Small intestine (tissue), 7 donors: ENCODE data around the gene EFTUD2. TPM values are rescaled to one million over a fixed set of nuclear protein-coding genes. Genes with fewer than 3 reads are reported as not detected.

Experiments used
- DNase-seq, 2 donors: peaks; one replicate each; pipeline versions ENCODE4 v3.0.0 to v3.0.0-alpha.2; 2013
- FAIRE-seq: peaks from 2 replicates; lab custom pipeline; 2012; peaks lifted over from hg19 to GRCh38; lab: Jason Lieb, UNC
- H3K27ac ChIP-seq, 3 donors: one replicate each; pipeline ENCODE4 v1.5.1; 2013; ENCODE audit warnings: low read length in 2 of 3, mild to moderate bottlenecking in 2 of 3, control low read depth in 1 of 3, inconsistent platforms in 1 of 3, low read depth in 1 of 3, moderate library complexity in 1 of 3
- H3K27me3 ChIP-seq, 3 donors: one replicate each; pipeline ENCODE4 v1.6.1; 2013; ENCODE audit warnings: low read length in 3 of 3, inconsistent platforms in 1 of 3; ENCODE audit not compliant: control insufficient read depth in 3 of 3, insufficient read depth in 3 of 3
- H3K36me3 ChIP-seq, 3 donors: one replicate each; pipeline ENCODE4 v1.6.1; 2013; ENCODE audit warnings: low read length in 3 of 3, inconsistent platforms in 1 of 3, low read depth in 1 of 3, mild to moderate bottlenecking in 1 of 3, moderate library complexity in 1 of 3; ENCODE audit not compliant: control insufficient read depth in 3 of 3, insufficient read depth in 2 of 3
- H3K4me1 ChIP-seq, 3 donors: one replicate each; pipeline ENCODE4 v1.6.1; 2013; ENCODE audit warnings: low read length in 2 of 3, inconsistent platforms in 1 of 3, low read depth in 1 of 3, mild to moderate bottlenecking in 1 of 3, moderate library complexity in 1 of 3; ENCODE audit not compliant: control insufficient read depth in 3 of 3, insufficient read depth in 2 of 3
- H3K4me3 ChIP-seq, 3 donors: one replicate each; pipeline ENCODE4 v1.5.1; 2013; ENCODE audit warnings: low read length in 3 of 3, control low read depth in 1 of 3, inconsistent platforms in 1 of 3, low read depth in 1 of 3, mild to moderate bottlenecking in 1 of 3, moderate library complexity in 1 of 3
- H3K9me3 ChIP-seq, 2 donors: one replicate each; pipeline ENCODE4 v1.6.1; 2013; ENCODE audit warnings: low read depth in 1 of 2, low read length in 1 of 2; ENCODE audit not compliant: control insufficient read depth in 2 of 2, insufficient read depth in 1 of 2
- WGBS, 3 donors: extraction: QIAGEN DNeasy Blood & Tissue Kit; methylation state at CpG; one replicate each; pipeline ENCODE4 v1.1.7; 2013; 5-methylcytosine and 5-hydroxymethylcytosine counted together
- polyA plus RNA-seq, 4 donors: library from polyadenylated mRNA; stranded (reverse) in 3 of 4; unstranded in 1 of 4; fragments of 200-250 nt in 3 of 4; fragments of 120-200 nt in 1 of 4; gene quantifications; one replicate each; pipeline versions ENCODE4 v1.2.1 to v1.2.3, GENCODE V29; 2013
- donor health status: healthy with polysubstance abuse.
- donor health status: control.
- donor health status: control.
- donor health status: Bipolar disorder and iron deficiency.
- donor health status: healthy.

The EFTUD2 gene
- polyA plus RNA-seq, 4 donors, result 19.9 to 71.2 (median 33.8) TPM

DNA sequence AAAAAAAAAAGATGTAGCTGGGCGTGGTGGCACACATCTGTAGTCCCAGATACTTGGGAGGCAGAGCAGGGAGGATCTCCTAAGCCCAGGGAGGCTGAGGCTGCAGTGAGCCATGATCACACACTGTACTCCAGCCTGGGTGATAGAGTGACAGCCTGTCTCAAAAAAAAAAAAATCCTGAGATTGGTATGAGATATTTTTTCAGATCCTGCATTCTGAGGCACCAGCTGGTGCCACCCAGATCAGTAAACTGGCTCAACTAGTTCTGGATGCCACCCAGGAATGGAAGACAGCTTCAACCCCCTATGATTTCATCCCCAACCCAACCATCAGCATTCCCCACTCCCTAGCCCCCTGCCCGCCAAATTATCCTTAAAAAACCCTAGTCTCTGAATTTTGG lies 62.0 kb downstream of the EFTUD2 start:
- WGBS, 3 donors, result 50 to 73% (median 60%) methylated on average over 2 of the region's 2 CpGs
- H3K36me3 ChIP-seq, result no peaks in the 10 kb centered on the region
- H3K4me3 ChIP-seq, result no peak overlapping the region
- H3K4me1 ChIP-seq, result no peaks in the 10 kb centered on the region
- H3K9me3 ChIP-seq, result no peaks in the 10 kb centered on the region
- DNase-seq (no peak), FAIRE-seq (no peak)
- no peak overlapping the region for H3K27ac ChIP-seq
- H3K27me3 ChIP-seq, result peaks cover 0 to 8% (median 0%) of the 10 kb centered on the region in 3 donors

DNA sequence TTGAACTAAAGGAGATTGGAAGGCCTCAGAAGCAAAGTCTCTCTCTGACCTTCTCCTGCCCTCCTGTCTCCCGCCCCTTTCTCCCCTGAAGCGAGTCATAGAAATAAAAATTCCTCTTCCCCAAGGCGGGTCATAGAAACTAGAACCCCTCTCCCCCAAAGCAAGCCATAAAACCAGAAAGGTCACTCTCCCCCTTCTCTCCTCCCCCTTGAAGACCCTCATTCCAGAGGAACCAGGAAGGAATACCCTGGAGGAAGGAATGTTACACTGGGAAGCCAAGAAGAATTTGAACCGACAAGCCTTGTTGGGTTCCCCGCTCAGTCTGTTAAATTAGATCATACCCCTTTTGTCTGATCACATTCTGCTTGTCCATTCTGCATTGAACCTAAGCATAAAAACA lies 66.4 kb downstream of the EFTUD2 start:
- Histone ChIP-seq H3K4me1 (peaks cover 0 to 4% (median 0%) of the 10 kb centered on the region in 3 donors), H3K4me3 (no peak overlapping the region), H3K27ac (no peak overlapping the region), H3K27me3 (peaks cover 8 to 36% (median 12%) of the 10 kb centered on the region in 3 donors), H3K36me3 (no peaks in the 10 kb centered on the region), H3K9me3 (no peaks in the 10 kb centered on the region)
- WGBS, 3 donors, result 68 to 71% (median 68%) methylated on average over 5 of the region's 5 CpGs
- DNase-seq (no peak), FAIRE-seq (no peak)

DNA sequence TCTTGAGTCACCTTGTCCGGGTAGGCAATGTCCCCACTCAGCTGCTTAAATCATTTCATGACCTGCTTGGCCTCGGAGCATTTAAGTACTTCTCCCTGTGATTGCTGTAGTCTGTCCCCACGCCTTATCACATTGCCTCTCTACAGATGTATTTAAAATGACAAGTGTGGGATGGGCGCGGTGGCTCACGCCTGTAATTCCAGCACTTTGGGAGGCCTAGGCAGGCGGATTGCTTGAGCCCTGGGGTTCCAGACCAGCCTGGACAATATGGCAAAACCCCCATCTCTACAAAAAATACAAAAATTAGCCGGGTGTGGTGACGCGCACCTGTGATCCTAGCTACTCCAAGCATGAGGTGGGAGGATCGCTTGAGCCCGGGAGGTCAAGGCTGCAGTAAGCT lies 67.9 kb downstream of the EFTUD2 start:
- Histone ChIP-seq H3K4me3 (no peak overlapping the region), H3K36me3 (no peaks in the 10 kb centered on the region), H3K27ac (no peak overlapping the region), H3K9me3 (no peaks in the 10 kb centered on the region), H3K27me3 (peaks cover 8 to 40% (median 16%) of the 10 kb centered on the region in 3 donors), H3K4me1 (peaks cover 0 to 4% (median 0%) of the 10 kb centered on the region in 3 donors)
- WGBS, 3 donors, result 63 to 74% (median 70%) methylated on average over 12 of the region's 12 CpGs
- DNase-seq, result no peak
- FAIRE-seq, result no peak

DNA sequence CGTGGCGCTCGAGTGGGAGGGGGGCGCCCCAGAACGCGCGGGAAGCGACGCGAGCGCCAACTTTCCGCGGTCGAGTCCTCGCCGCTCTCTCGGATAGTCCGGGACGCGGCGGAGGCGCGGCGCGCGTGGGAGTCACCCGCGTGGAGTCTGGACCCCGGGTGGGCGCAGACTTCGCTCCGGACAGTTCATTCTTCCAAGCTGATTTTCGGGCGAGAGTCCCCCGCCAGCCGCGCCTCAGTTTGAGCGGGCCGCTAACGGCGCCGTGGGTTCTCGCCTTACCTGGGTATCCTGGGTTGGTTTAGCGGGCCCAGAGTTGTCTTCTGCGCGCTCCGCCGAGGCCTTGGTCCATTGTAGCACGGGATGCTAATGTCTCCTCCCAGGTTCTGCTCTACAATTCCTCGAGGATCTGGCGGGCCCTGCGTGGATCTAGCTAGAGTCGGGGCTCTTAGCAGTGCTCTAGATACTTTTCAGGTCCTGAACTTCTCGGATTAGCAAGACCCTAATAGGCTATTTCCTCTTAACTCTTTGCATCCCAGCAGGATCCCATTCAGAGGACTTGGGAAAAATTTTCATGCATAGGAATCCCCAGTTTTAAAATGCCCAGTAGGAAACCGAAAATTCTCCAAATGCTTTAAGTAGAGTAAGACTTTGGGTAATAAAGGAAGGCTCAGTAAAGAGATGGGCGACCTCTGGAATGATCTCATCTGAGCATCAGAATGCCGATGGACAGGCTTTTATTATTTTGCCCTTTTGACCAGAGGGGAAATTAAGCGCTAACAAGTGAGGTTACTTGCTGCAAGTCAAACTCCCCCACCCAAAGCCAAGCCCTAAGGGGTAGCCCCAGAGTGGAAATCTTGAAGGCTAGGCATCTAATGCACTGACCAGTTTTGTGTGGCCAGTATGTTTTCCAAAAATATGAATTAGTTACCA lies 68.6 kb downstream of the EFTUD2 start:
- Histone ChIP-seq H3K9me3 (no peaks in the 10 kb centered on the region), H3K4me3 (peak overlapping the region; percentile 41 to 67 (median 46)), H3K36me3 (no peaks in the 10 kb centered on the region), H3K27me3 (peaks cover 8 to 40% (median 16%) of the 10 kb centered on the region in 3 donors), H3K27ac (peak overlapping the region in 2 of 3 donors; percentile 54 to 57), H3K4me1 (peaks cover 0 to 4% (median 0%) of the 10 kb centered on the region in 3 donors)
- FAIRE-seq (no peak), DNase-seq (no peak)
- 2 to 4% (median 3%) methylated on average over 48 to 58 of the region's 58 CpGs for WGBS, 3 donors

DNA sequence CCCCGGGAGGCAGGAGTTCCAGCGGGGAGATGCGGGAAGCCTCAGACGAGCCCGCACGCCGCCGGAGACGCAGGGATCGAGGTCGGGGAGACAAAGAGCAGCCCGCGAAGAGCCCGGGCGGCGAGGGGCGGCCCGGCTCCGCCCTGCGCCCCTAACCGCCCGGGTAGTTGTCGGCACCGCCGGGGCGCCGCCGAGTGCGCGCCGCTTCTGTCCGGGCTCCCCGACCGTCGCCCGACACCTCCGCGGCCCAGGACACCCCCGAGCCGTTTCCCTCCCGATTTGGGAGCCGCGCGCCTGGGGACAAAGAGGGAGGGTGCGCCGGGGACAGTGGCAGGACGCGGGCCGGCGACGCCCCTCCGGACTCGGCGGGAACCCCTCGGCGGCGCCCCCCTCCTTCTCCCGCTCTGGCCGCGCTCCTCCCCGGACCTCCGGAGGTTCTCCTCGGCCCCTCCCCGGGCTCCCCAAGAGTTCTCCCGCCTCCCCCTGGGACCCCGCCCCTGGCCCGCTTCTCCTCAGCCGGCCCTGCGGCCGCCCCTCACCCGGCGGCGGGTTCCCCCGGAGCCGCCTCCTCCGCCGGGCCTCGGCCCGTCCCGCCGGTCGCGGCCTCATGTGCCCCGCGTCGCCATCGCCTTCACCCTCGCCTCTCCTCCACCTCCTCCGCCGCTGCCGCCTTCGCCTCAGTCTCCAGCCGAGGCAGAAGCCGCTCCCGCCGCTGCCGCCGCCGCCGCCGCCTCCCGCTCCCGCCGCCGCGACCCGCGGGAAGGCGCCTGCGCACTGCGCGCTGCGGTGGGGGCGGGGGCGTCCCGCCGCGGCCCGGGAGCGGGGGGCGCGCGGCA lies 69.5 kb downstream of the EFTUD2 start, which contains the start of gene GJC1:
GJC1 (minus strand) TSS at position 765 of the 836 bp plus-strand sequence. CDS start 24,470 bp downstream, outside the sequence.
- Histone ChIP-seq H3K27me3 (peaks cover 8 to 40% (median 16%) of the 10 kb centered on the region in 3 donors), H3K4me3 (peak within 1 kb of the TSS; percentile 46 to 67 (median 62)), H3K9me3 (no peaks in the 10 kb centered on the region), H3K4me1 (peaks cover 0 to 4% (median 0%) of the 10 kb centered on the region in 3 donors), H3K27ac (peak within 1 kb of the TSS in 2 of 3 donors; percentile 66 to 77), H3K36me3 (no peaks in the 10 kb centered on the region)
- DNase-seq, result peak in 1 of 2 donors; percentile 50
- FAIRE-seq, result no peak
- 0 to 1% (median 1%) methylated on average over 62 to 123 of the region's 123 CpGs for WGBS, 3 donors

DNA sequence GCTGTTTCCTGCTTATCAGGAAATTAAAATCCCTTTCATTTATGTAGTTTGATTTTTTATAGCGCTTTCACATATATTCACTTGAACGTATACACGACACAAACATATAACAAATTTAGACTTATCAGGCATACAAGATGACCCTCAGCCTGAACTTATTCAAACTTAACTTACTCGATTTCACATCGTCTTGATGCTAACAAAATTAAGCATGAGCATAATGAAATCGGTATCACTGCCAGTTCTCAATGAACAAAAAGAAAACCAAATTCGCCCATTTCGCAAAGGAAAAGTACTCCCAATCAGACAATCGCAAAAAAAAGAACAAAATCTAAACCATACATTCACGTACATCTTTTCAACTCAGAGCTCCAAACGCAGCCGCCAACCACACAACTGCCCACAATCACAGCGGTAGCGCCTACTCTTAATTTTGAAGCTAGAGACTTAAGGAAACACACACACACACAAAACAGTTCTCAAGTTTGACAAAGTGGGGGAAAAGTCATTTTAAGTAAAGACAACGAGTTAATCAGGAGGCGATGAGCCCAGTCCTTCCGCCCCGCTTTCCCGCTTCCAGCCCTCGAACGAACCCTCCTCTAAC lies 70.2 kb downstream of the EFTUD2 start:
- Histone ChIP-seq H3K9me3 (no peaks in the 10 kb centered on the region), H3K36me3 (no peaks in the 10 kb centered on the region), H3K4me3 (peak overlapping the region; percentile 46 to 67 (median 62)), H3K4me1 (peaks cover 0 to 4% (median 0%) of the 10 kb centered on the region in 3 donors), H3K27me3 (peaks cover 8 to 39% (median 16%) of the 10 kb centered on the region in 3 donors), H3K27ac (peak overlapping the region in 2 of 3 donors; percentile 66 to 77)
- DNase-seq (peak in 1 of 2 donors; percentile 59), FAIRE-seq (no peak)
- 2 to 5% (median 3%) methylated on average over 21 of the region's 21 CpGs for WGBS, 3 donors

DNA sequence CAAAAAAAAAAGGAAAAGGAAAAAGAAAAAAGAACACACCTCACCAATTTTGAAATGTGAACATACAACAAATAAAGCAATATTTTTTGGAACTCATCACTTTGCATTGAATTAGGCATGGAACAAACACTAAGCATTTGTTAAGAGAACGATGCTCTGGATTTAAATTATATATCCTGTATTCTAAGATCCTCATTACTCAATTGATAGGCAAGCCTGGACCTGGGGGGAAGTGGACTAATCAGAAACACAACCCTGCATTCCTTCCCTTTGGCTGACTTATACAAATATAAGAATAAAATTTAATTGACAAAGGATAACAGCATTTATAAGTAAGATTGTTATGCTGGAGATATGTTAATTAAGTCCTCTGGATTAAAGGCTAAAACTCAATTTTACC lies 71.4 kb downstream of the EFTUD2 start:
- Histone ChIP-seq H3K9me3 (no peaks in the 10 kb centered on the region), H3K27ac (no peak overlapping the region), H3K27me3 (peaks cover 8 to 37% (median 16%) of the 10 kb centered on the region in 3 donors), H3K36me3 (no peaks in the 10 kb centered on the region), H3K4me3 (no peak overlapping the region), H3K4me1 (peaks cover 0 to 4% (median 0%) of the 10 kb centered on the region in 3 donors)
- 71 to 86% (median 76%) methylated on average over 1 of the region's 1 CpG for WGBS, 3 donors
- DNase-seq (no peak), FAIRE-seq (no peak)
